ENCODE measurements around the gene NMD3.

Gene NMD3

GRCh38 chr3:161284989-161285388 lies 63.9 kb downstream of the NMD3 start:
- DNase-seq: no peak

- DNase-seq: no peak
Measured at GRCh38 chr3:161289174-161289573, 68.1 kb downstream of the NMD3 start.

- no peak for DNase-seq
Measured at GRCh38 chr3:161291191-161291901, 70.2 kb downstream of the NMD3 start.

- DNase-seq: no peak
Measured at GRCh38 chr3:161293381-161293780, 72.3 kb downstream of the NMD3 start.

GRCh38 chr3:161295325-161295724 lies 74.2 kb downstream of the NMD3 start:
- DNase-seq: peak; percentile 11

GRCh38 chr3:161296814-161297213 lies 75.7 kb downstream of the NMD3 start:
- no peak for DNase-seq
